ENCODE measurements around the gene TSPAN1.

GRCh38 chr1:46172321-46172720 is 2.6 kb upstream of the TSPAN1 start:
- TF ChIP-seq CTCF (IDR thresholded peaks at IDR 0.05) (no peak), POLR2A (IDR thresholded peaks at IDR 0.05) (no peak)
